ENCODE data around the gene CCDC51. TPM values are rescaled to one million over a fixed set of nuclear protein-coding genes. Genes with fewer than 3 reads are reported as not detected.
A peak's percentile ranks its signal among the peaks of the same experiment; 100 is the strongest.

CCDC51 gene
- total and polyA plus RNA-seq, 2 of the 13 experiments (the other 11 are each of a cell fraction or from before 2014, with no cell fraction given), result 18.1 to 29.4 TPM

DNA sequence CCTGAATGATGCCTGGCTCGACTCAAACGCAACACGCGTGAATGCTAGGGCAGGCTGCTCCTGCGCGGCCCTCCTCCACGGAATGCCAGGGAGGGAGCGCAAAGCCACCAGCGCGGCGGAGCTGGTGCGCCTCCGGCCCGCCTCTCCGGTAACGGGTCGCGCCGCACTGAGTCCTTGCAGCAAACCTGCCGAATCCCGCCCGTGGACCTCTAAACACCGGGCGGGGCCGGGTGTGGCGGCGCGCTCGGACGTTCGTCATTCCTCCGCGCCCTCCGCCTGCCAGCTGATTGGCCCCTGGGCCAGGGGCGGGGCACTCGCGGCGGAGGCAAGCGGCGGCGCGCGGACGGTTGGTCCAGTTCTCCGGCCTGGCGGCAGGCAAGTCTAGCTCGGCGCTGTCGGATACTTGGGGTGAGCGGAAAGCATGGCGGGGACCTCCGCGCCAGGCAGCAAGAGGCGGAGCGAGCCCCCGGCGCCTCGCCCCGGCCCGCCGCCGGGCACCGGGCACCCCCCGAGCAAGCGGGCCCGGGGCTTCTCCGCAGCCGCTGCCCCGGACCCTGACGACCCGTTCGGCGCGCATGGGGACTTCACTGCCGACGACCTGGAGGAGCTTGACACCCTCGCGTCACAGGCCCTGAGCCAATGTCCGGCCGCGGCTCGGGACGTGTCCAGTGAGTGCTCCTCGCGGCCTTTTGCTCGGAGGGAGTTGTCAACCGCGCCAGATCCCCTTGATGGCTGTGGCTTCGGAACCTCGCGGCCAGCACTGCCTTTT lies 6.7 kb upstream of the CCDC51 start, which contains the start of gene ATRIP (continued):
- TF ChIP-seq DR1 (CRISPR knock-in tag; IDR thresholded peaks at IDR 0.05) (peak; percentile 79), PPARG (CRISPR knock-in tag; conservative IDR thresholded peaks at IDR 0.05) (peak; percentile 47; the same call in 1 of the 2 replicates), ZFP36L1 (CRISPR knock-in tag; IDR thresholded peaks at IDR 0.05) (no peak), SSRP1 (CRISPR knock-in tag; IDR thresholded peaks at IDR 0.05) (no peak), RARA (CRISPR knock-in tag; IDR thresholded peaks at IDR 0.05) (no peak), XBP1 (CRISPR knock-in tag; IDR thresholded peaks at IDR 0.05) (no peak), SMC3 (IDR thresholded peaks at IDR 0.05; ENCODE audit: low read length) (no peak), PHF21A (CRISPR knock-in tag; IDR thresholded peaks at IDR 0.05) (0 out of 2 replicates have a peak, but pooled peaks have one; percentile 35), ZFYVE20 (CRISPR knock-in tag; IDR thresholded peaks at IDR 0.05; ENCODE audit: borderline replicate concordance, low read depth) (no peak), ZNF619 (CRISPR knock-in tag; IDR thresholded peaks at IDR 0.05) (peak; percentile 62; the same call in 1 of the 2 replicates), ZNF776 (CRISPR knock-in tag; IDR thresholded peaks at IDR 0.05) (peak; percentile 76; the same call in 1 of the 2 replicates), NR2C2 (CRISPR knock-in tag; IDR thresholded peaks at IDR 0.05; ENCODE audit: borderline replicate concordance) (peak; percentile 82), CEBPB (IDR thresholded peaks at IDR 0.05; ENCODE audit: borderline replicate concordance, low read depth, low read length) (no peak), MAZ (IDR thresholded peaks at IDR 0.05; ENCODE audit: borderline replicate concordance, low read depth, low read length) (peak; percentile 49; the same call in 1 of the 2 replicates), MAZ (CRISPR knock-in tag; IDR thresholded peaks at IDR 0.05; ENCODE audit: low read depth) (peak; percentile 97), FOXM1 (CRISPR knock-in tag; IDR thresholded peaks at IDR 0.05) (no peak), SMAD1 (CRISPR knock-in tag; IDR thresholded peaks at IDR 0.05; ENCODE audit: borderline replicate concordance, low read depth) (no peak), ZNF34 (CRISPR knock-in tag; IDR thresholded peaks at IDR 0.05; ENCODE audit: borderline replicate concordance) (no peak)
- TF ChIP-seq, protein P1, sequence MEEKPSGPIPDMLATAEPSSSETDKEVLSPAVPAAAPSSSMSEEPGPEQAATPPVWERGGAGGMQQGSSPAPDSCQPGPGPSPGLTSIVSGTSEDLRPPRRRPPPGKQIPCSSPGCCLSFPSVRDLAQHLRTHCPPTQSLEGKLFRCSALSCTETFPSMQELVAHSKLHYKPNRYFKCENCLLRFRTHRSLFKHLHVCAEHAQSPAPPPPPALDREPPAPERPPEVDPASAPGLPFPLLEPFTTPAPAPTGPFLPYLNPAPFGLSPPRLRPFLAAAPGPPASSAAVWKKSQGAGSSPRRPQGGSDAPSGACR (CRISPR knock-in tag; IDR thresholded peaks at IDR 0.05), result no peak
- TF ChIP-seq, protein P2, sequence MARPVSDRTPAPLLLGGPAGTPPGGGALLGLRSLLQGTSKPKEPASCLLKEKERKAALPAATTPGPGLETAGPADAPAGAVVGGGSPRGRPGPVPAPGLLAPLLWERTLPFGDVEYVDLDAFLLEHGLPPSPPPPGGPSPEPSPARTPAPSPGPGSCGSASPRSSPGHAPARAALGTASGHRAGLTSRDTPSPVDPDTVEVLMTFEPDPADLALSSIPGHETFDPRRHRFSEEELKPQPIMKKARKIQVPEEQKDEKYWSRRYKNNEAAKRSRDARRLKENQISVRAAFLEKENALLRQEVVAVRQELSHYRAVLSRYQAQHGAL (CRISPR knock-in tag; IDR thresholded peaks at IDR 0.05; ENCODE audit: not compliant biosample characterization), result peak; percentile 49
- TF ChIP-seq, protein P3, sequence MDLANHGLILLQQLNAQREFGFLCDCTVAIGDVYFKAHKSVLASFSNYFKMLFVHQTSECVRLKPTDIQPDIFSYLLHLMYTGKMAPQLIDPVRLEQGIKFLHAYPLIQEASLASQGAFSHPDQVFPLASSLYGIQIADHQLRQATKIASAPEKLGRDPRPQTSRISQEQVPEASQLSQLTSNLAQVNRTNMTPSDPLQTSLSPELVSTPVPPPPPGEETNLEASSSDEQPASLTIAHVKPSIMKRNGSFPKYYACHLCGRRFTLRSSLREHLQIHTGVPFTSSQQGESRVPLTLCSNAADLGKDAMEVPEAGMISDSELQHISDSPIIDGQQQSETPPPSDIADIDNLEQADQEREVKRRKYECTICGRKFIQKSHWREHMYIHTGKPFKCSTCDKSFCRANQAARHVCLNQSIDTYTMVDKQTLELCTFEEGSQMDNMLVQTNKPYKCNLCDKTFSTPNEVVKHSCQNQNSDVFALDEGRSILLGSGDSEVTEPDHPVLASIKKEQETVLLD (CRISPR knock-in tag; IDR thresholded peaks at IDR 0.05; ENCODE audit: low read depth), result peak; percentile 90

All from HepG2 (cell line).